Activated CD8-positive, alpha-beta memory T cell treated with anti-CD3 and anti-CD28 coated beads, Interleukin-2, amount 50 U/mL, for 1 hour (primary cell): ENCODE results near the gene BCL2.

ENCODE experiments used
- DNase-seq: peaks from one replicate; pipeline ENCODE4 v3.0.0-alpha.2; 2020; ENCODE audit errors: extremely low read depth

Gene BCL2

GRCh38 chr18:63326011-63326410 lies 6.4 kb upstream of the BCL2 start:
- DNase-seq = no peak

GRCh38 chr18:63325086-63325686 lies 5.6 kb upstream of the BCL2 start:
- no peak for DNase-seq

- DNase-seq = peak; percentile 37
Observed at GRCh38 chr18:63322908-63323634, 3.5 kb upstream of the BCL2 start.

GRCh38 chr18:63322206-63322605 lies 2.6 kb upstream of the BCL2 start:
- DNase-seq = no peak

DNA sequence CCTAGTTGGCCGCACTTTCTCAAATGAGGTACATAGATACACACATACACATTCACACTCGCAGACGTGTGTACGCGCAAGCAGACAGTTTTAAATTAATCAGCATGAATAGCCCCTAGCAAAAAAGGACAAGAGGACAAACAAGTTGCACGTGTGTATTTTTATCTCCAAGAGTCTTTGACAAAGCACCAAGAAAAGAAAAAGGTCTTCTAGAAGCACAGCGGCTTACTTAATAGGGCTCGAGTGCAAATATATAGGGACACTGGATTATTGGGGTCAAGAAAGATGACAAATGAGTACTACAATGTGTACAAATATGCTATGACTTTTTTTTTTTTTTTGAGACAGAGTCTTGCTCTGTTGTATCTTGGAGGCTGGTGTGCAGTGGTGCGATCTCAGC lies 1.7 kb upstream of the BCL2 start:
- no peak for DNase-seq

DNA sequence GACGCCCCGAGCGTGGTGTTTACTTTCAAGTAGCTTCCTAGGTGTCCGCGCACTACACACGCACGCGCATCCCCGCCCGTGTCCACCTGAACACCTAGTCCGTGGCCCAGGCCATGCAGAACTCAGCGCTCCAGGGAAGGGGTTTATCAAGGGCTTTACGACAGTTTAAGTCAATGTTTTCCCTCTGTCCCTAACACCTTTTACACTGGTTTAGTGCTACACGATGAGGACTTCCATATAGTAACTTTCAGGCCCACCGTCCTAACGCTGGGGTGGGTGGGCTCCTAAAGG lies 1.4 kb upstream of the BCL2 start:
- DNase-seq = no peak

DNA sequence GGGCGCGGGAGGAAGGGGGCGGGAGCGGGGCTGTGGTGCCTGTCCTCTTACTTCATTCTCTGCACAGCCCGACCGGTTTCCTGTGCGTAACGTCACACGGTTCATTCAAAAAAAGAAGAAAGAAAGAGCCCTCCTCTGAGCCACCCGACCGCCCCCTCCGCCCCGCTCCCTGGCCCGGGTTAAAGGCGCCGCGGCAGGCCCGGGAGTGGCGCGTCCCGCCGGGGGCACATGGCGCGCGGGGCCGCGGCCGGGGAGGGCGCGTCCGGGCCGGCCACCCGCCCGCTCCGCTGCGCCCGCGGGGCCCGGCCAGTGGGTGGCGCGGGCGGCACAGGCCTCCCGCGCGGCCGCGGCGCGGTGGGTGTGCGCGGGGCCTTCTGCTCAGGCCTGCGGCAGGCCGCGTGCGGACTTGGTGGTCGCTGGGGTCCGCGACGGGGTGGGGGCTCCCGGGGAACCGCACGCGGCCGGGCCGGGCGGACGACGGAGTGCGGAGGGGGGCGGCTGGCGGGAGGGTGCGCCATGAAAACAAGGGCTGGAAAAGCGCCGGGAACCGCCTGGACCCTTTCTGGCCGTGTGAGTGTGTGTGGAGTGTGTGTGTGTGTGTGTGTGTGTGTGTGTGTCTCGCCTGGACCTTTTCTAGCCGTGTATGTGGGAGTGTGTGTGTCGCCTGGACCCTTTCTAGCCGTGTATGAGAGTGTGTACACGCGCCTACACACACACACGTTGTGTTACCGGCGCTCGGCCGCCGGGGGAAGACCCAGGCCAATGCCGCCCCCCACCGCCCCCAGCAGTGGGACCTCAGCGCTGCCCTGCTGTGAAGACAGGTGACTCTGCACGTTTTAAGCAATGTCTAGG lies 780 bp upstream of the BCL2 start:
- peak; percentile 75 for DNase-seq

GRCh38 chr18:63318889-63319382 lies 633 bp downstream of the BCL2 start:
- no peak for DNase-seq

DNA sequence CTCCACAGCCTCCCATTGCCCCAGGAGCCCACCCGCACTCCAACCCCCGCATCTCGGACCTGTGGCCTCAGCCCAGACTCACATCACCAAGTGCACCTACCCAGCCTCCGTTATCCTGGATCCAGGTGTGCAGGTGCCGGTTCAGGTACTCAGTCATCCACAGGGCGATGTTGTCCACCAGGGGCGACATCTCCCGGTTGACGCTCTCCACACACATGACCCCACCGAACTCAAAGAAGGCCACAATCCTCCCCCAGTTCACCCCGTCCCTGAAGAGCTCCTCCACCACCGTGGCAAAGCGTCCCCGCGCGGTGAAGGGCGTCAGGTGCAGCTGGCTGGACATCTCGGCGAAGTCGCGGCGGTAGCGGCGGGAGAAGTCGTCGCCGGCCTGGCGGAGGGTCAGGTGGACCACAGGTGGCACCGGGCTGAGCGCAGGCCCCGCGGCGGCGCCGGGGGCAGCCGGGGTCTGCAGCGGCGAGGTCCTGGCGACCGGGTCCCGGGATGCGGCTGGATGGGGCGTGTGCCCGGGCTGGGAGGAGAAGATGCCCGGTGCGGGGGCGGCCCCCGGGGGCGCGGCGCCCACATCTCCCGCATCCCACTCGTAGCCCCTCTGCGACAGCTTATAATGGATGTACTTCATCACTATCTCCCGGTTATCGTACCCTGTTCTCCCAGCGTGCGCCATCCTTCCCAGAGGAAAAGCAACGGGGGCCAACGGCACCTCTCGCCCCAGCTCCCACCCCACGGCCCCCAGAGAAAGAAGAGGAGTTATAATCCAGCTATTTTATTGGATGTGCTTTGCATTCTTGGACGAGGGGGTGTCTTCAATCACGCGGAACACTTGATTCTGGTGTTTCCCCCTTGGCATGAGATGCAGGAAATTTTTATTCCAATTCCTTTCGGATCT lies 1.3 kb downstream of the BCL2 start:
- peak; percentile 66 for DNase-seq

DNA sequence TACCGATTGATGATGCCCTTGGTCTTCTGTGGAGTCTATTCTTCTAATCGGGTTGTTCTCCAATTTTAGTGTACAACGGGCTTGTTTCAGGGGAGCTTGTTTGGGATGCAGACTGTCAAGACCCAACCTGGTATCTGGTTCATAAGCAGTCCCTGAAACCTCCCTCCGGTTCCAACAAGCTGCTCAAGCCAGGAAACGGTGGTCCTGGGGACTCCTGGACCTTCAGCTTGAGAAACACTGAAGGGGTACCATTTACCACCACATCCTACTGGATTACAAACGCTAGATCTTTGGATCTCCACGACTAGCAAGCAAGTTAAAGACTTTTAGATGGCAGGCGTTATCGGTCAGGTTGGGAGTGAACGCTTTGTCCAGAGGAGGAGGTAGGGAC lies 2.0 kb downstream of the BCL2 start:
- no peak for DNase-seq

GRCh38 chr18:63316612-63317555 lies 2.7 kb downstream of the BCL2 start:
- no peak for DNase-seq

GRCh38 chr18:63315876-63316275 lies 3.7 kb downstream of the BCL2 start:
- no peak for DNase-seq

- DNase-seq = no peak
Observed at GRCh38 chr18:63315131-63315662, 4.4 kb downstream of the BCL2 start.

- DNase-seq = no peak
Observed at GRCh38 chr18:63314062-63314790, 5.3 kb downstream of the BCL2 start.

DNA sequence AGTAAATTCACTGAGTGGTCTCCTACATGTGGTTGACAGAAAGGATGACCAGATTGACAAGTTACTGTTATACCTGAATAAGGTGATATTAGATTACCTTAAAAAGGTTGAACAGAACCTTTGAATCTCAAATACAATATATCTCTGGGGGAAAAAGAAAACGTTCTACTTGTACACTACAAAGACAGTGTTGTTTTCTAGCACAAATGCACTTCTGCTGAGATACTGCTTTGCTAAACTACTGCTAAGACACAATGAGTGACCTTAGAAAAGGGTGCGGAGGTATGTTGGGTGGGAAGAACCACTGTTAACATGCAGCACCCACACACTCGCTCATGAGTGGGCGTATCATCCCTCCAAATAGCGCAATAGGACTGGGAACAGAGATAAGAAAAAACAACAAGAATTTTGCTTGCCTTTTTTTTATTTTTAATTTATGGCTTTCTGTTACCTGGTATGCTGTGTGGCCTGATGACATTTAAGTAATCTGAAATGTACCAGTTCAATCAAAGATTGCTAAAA lies 6.1 kb downstream of the BCL2 start:
- no peak for DNase-seq

DNA sequence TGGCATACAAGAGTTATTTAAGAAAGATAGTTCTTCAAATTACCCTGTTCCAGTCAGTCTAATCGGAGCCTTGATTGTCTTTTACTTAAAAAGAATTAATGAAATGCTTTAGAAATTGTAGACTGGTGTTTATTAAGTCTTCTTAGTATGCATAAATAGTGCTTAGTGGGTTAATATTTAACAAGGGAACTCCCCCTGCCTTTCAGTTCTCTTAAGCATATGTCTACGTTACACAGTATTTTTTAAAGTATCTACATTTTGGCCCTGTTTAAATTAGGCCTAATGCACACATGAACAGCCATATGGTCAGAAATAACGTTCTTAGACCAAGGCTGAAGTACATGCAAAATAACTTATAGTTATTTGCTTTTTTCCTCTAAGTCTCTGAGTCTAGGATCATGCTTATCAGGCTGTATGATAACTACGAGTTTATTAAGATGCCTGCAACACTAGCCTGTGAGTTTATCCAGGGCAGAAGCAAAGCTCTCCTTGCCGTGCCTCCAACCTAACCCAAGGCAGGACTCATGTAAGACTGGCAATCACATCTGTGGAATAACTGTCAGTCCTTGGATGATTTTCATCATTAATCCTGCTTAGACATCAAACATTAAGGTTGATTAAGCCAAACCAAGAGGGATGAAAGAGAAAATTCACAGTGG lies 6.7 kb downstream of the BCL2 start:
- no peak for DNase-seq

DNA sequence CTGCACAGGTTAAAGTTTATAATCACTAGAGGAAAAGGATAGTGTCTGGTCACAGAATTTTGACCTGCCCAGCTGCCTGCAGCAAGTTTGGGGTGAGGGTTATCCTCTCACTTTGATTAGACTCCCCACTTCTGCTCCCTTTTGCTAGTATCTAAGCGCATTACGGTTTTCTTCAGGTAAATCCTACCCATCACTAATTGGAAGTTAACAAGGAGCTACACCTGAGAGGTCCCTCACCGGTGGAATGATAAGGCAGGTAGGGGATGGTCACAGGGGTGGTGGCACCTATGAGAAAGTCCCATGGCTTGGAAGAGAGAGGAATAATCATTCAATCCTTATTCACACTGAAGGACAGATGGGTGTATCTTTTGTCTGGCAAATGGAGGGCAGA lies 7.6 kb downstream of the BCL2 start:
- no peak for DNase-seq

DNA sequence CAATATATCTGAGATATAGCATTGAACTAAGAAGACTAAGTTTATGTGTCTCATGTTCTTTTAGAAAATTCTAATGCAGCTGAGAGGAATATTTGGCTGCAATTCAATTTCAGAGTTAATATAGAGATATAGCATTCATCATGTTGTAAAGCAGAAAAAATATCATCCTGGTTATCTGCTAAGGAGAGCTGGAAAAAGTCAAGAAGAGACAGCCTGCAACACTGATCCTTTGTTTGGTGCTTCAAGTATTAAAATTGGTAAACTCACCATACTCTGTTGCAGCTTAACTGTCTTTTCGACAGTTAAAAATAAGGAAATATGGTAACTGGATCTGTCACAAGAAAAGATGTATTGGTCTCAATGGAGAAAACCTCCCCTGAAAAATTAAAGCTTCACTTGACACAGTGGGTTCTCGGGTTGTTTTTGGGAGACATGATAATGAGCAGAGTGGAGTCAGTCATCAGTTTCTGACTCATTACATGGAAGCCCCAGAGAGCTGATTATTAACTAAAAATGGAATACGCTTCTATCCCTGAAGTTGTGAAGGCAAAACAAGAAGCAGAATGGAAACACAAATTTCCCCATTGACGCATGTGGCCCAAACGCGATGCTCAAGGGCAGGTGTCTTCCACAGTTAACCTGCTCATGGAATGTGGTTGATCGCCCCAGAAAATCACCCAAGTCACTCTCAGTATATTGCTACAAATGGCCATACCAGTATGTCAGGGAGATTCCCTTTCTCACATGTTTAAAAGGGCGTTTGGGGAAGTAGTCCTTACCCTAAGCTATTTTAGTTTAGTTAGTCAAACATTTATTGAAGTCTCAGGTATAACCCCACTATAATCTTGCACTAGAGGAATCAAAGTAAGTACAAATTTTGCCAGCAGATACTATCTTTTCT lies 8.2 kb downstream of the BCL2 start:
- DNase-seq = no peak
